AG09309 (cell line): ENCODE results near the gene C14orf180.

ENCODE experiments used
- DNase-seq: peaks from one replicate; pipeline ENCODE4 v3.0.0-alpha.2; 2010; ENCODE audit warnings: low read depth
- H3K4me3 ChIP-seq: 2 replicates; pipeline ENCODE4 v1.5.1; 2011; ENCODE audit warnings: mild to moderate bottlenecking, low read depth, low read length, moderate library complexity; ENCODE audit not compliant: control insufficient read depth
- TF ChIP-seq, protein P1 (sequence below): IDR thresholded peaks from 2 replicates; pipeline ENCODE4 v1.5.1; 2011; ENCODE audit warnings: mild to moderate bottlenecking, low read depth, low read length, inconsistent platforms; ENCODE audit not compliant: insufficient read depth, control insufficient read depth; ENCODE audit errors: missing control alignments

C14orf180 gene

DNA sequence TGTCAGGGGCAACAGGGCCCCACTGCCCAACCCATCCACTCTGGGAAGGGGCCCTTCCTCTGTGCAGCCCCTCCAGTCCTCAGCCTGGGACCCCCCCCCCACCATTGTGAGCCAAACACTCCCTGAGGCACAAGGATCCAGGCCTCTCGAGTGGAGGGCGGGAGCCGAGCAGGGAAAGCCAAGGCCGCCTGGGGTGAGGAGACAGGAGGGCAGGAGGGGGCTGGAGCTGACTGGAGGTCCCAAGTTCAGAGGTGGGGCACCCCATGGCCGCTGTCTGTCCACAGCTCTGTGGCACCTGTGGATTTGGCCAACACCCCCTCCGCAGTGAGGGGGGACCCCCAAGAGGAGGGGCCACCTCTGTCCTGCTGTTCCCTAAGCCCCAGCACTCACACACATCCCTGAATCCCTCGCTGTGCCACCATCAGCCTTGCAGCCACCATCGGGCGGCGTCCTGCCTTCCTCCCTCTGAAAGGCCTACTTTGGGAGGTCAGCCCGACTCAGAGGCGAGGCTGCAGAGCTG is 25.4 kb upstream of the C14orf180 start:
- H3K4me3 ChIP-seq: no peak overlapping the region
- TF ChIP-seq, protein P1, sequence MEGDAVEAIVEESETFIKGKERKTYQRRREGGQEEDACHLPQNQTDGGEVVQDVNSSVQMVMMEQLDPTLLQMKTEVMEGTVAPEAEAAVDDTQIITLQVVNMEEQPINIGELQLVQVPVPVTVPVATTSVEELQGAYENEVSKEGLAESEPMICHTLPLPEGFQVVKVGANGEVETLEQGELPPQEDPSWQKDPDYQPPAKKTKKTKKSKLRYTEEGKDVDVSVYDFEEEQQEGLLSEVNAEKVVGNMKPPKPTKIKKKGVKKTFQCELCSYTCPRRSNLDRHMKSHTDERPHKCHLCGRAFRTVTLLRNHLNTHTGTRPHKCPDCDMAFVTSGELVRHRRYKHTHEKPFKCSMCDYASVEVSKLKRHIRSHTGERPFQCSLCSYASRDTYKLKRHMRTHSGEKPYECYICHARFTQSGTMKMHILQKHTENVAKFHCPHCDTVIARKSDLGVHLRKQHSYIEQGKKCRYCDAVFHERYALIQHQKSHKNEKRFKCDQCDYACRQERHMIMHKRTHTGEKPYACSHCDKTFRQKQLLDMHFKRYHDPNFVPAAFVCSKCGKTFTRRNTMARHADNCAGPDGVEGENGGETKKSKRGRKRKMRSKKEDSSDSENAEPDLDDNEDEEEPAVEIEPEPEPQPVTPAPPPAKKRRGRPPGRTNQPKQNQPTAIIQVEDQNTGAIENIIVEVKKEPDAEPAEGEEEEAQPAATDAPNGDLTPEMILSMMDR: no peak
- DNase-seq: no peak

DNA sequence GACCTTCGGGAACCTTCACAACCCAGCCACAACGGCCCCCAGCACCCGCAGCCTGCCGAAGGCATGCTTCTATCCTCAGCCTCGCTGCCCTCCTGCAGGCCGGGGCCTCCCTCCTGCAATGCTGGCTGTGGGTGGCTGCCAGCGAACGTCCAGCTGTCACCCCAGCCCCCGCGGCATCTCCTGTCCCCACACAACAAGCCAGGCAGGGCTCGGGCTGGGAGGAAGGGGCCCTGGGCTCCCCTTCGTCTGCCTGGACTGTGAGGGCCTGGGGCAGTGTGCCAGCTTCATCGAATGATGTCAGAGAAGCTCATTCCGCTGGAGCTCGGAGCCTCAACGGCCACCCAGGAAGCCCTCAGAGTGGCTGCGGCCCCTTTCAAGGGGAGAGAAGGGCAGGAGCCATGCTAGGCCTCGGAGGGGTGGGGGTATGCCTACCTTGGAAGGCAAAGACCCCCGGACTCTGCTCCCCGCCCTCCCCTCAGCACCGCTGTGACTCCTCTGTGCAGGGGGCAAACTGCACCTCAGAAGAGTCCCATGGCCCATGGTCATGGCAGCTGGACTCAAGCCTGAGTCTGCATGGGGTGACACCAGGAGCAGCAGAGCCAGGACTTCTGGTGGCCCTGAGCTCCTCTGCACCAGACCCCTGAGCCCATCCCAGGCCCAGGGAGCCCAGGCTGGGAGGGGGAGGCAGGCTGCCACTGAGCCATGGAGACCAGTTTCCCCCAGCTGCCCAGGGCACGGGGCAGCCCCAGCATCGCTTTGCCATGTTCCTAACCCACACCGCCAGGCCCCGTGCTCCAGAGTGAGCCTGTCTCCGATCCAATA is 24.7 kb upstream of the C14orf180 start:
- TF ChIP-seq, protein P1: no peak
- no peak for DNase-seq
- no peak overlapping the region for H3K4me3 ChIP-seq

DNA sequence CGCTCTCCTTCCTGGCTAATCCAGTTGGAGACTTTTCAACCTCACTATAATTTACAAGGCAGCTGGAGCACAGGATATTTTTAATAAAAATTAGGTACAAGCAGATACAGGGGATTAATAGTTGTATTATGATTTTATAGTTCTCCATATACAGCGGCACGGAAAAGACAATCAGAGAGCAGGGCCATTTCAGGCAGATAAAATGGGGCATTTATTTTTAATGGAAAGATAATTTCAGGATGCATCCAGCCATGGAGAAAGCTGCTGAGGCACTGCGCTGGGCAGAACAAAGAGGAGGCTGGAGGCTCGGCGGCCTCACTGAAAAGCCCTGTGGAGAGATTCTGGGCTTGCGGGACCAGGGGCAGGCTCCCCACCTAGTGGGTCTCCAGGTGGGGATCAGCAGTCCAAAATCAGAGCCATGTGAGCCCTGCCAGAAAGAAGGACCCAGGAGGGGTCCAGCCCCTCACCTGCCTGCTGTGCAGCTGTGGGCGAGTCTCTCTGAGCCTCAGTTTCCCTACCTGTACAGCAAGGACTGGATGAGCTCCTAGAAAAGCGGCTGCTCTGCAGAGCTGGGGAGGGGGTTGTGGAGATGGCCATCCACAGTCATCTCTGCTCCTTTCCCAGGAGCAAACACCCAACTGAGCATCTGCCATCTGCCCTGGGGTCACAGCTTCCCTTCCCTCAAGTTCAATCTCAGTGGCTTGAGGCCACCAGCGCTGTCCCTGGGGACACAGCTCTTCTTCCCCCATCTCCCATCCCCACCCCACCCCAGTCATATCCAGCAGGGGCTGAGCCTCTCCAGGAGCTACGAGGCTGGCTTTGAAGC is 23.9 kb upstream of the C14orf180 start:
- H3K4me3 ChIP-seq: no peak overlapping the region
- TF ChIP-seq, protein P1: no peak
- DNase-seq: no peak

DNA sequence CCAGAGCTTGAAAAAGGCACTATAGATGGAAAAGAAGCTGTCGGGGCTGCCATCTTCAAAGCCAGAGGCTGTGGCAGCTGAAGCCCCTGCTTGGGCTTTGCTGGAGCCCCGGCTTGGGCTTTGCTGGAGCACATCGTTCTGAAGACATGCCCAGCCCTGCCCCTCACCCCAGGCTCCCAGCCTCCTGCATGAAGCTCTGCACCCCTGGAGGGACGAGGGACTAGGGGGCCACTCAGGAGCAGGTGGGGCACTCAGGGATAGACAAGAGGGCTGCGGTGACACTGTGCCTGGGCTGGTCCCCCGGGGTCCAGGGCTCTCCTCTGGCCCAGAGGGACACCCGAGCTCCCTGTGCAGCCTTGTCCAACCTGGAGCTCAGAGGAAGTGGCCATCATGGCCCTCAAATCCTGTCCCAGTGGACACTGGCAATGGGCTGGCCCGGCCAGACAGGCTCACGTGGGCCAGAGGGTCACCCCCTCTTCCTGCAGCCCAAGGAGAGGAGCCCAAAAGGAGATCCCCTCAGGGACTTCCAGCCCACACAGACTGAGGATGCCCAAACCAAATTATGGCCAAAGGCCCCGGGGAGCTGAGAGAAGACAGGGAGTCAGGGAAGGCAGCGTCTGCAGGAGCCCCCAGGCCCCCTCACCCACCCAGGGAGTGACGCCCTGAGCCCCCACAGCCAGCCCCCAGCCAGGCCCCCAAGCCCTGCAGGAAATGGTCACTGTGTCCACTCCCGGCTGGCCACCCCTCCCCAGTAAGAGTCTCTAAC is 23.1 kb upstream of the C14orf180 start:
- no peak overlapping the region for H3K4me3 ChIP-seq
- DNase-seq: no peak
- TF ChIP-seq, protein P1: no peak

DNA sequence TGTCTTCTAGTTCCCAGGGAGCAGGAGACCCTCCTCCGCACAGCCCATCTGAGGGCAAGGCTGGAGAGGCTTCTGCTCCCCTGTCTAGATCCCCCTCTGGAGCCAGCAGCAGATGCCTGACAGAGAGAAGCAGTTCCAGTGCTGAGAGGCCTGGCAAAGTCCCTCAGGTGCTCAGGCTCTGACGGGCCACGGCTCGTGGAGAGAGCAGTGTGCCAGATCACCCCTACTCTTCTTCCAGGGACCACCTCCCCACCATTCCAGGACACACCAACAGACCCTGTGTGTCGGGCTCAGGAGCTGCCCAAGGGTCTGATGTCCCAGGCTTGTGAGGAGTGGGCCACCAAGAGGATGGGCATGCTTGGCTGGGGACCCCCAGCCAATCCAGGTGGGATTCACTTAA is 22.5 kb upstream of the C14orf180 start:
- TF ChIP-seq, protein P1: no peak
- no peak for DNase-seq
- H3K4me3 ChIP-seq: no peak overlapping the region

DNA sequence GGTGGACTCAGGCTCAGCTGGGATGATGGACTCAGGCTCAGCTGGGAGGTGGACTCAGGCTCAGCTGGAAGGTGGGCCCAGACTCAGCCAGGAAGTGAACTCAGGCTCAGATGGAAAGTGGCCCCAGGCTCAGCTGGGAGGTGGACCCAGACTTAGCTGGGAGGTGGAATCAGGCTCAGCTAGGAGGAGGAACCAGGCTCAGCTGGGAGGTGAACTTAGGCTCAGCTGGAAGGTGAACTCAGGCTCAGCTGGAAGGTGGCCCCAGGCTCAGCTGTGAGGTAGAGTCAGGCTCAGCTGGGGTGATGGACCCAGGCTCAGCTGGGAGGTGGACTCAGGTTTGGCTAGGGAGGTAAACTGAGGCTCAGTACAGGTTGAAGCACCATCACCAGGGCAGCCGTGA is 21.8 kb upstream of the C14orf180 start:
- no peak overlapping the region for H3K4me3 ChIP-seq
- DNase-seq: no peak
- TF ChIP-seq, protein P1: no peak
